ENCODE results near the gene MOCOS. TPM values are rescaled to one million over a fixed set of nuclear protein-coding genes. Genes with fewer than 3 reads are reported as not detected.

MOCOS gene
- polyA plus RNA-seq, 2 donors = 1.2 to 4.2 TPM

GRCh38 chr18:36315736-36316135 is 128.4 kb downstream of the MOCOS start:
- Histone ChIP-seq H3K36me3 (ENCODE audit: control insufficient read depth in 2 of 2, insufficient read depth in 2 of 2, low read length in 1 of 2) (no peaks in the 10 kb centered on the region), H3K27ac (ENCODE audit: low read depth in 2 of 2, low read length in 1 of 2) (no peak overlapping the region)
- 63 to 70% methylated on average over 10 of the region's 10 CpGs for WGBS, 2 donors

GRCh38 chr18:36316246-36316645 is 128.9 kb downstream of the MOCOS start:
- no peaks in the 10 kb centered on the region for H3K9me3 ChIP-seq (ENCODE audit: control insufficient read depth in 2 of 2, insufficient read depth in 1 of 2, low read depth in 1 of 2, low read length in 1 of 2)
- H3K4me3 ChIP-seq (ENCODE audit: low read depth in 1 of 2, low read length in 2 of 2) = no peak overlapping the region
- H3K27me3 ChIP-seq (ENCODE audit: control insufficient read depth in 1 of 2, insufficient read depth in 2 of 2, low read length in 2 of 2) = no peaks in the 10 kb centered on the region
- 88 to 95% methylated on average over 2 of the region's 2 CpGs for WGBS, 2 donors
- no peaks in the 10 kb centered on the region for H3K4me1 ChIP-seq (ENCODE audit: control insufficient read depth in 2 of 2, insufficient read depth in 2 of 2, low read length in 1 of 2)
- H3K36me3 ChIP-seq (ENCODE audit: control insufficient read depth in 2 of 2, insufficient read depth in 2 of 2, low read length in 1 of 2) = no peaks in the 10 kb centered on the region
- no peak overlapping the region for H3K27ac ChIP-seq (ENCODE audit: low read depth in 2 of 2, low read length in 1 of 2)

More at GRCh38 chr18:36315736-36316135, 128.4 kb downstream of the MOCOS start:
- H3K4me3 ChIP-seq (ENCODE audit: low read depth in 1 of 2, low read length in 2 of 2) = no peak overlapping the region
- H3K4me1 ChIP-seq (ENCODE audit: control insufficient read depth in 2 of 2, insufficient read depth in 2 of 2, low read length in 1 of 2) = no peaks in the 10 kb centered on the region
- H3K27me3 ChIP-seq (ENCODE audit: control insufficient read depth in 1 of 2, insufficient read depth in 2 of 2, low read length in 2 of 2) = no peaks in the 10 kb centered on the region
- no peaks in the 10 kb centered on the region for H3K9me3 ChIP-seq (ENCODE audit: control insufficient read depth in 2 of 2, insufficient read depth in 1 of 2, low read depth in 1 of 2, low read length in 1 of 2)

Other genes with a start within 250 kb of the MOCOS start
- 10 to 100 TPM; 14.8 to 15.0 TPM for gene RPRD1A, start 119.9 kb upstream of the MOCOS start, polyA plus RNA-seq
- gene SLC39A6, start 58.2 kb upstream of the MOCOS start, polyA plus RNA-seq = 10 to 100 TPM in 1 of 2 donors, 1 to 10 TPM in 1; 2.8 to 11.9 TPM
- 10 to 100 TPM; 22.7 to 40.3 TPM for gene ELP2, start 57.6 kb upstream of the MOCOS start, polyA plus RNA-seq
- 10 to 100 TPM in 1 of 2 donors, 1 to 10 TPM in 1; 3.7 to 11.1 TPM for gene FHOD3, start 110.2 kb downstream of the MOCOS start, polyA plus RNA-seq

Data from esophagus (tissue), 2 donors.